Skin epidermis (tissue), 12 donors: ENCODE data around the gene EML6.
"Not testable (repeated sequence)": the region's sequence is repeated elsewhere in the genome, so short reads cannot be mapped to it uniquely, and the experiment has no call there.

Experiments used
- H3K27ac ChIP-seq, 21 experiments: fragments of 200-600 bp; sonication (generic) in 11 of 21; one replicate each; pipeline ENCODE4 v1.5.0; 2020; ENCODE audit warnings: mild to moderate bottlenecking in 3 of 21, inconsistent platforms in 2 of 21, moderate library complexity in 2 of 21
- H3K4me3 ChIP-seq, 7 experiments: fragments of 200-600 bp; sonication (generic) in 2 of 7; one replicate each; pipeline ENCODE4 v1.5.0; 2020; ENCODE audit warnings: inconsistent platforms in 2 of 7, mild to moderate bottlenecking in 2 of 7, moderate library complexity in 1 of 7

Gene EML6

DNA sequence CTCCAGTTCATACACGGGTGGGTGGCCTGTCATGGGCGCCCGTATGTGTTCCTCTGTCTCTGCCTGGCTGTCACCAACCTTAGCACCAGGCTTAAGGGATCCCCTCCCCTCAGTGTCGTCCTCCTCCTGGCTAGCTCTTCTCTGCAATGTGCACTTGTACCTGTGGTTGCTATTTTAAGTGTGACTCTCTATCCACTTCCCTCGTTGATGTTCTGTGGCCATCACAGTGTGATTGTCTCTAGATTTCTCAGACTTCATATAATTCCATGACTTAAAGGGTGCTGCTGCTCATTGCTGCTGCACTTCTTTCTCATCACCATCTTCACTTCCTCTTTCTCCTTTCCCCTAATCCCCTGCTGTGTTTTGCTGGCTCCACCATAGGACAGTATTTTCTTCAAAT is 143.4 kb downstream of the EML6 start:
- no peak overlapping the region for H3K27ac ChIP-seq
- no peak overlapping the region for H3K4me3 ChIP-seq

DNA sequence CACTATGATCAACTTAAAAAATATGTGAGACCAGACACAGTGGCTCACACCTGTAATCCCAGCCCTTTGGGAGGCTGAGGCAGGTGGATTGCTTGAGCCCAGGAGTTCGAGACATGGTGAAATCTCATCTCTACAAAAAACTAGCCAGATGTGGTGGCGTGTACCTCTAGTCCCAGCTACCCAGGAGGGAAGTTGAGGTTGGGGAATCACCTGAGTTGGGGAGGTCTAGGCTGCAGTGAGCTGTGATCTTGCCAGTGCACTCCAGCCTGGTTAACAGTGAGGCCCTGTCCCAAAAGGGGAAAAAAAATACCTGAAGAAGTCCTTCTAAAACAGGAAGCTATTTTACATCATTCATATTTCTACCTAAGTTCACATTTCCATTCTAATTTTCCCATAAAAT is 144.0 kb downstream of the EML6 start:
- no peak overlapping the region for H3K27ac ChIP-seq

GRCh38 chr2:54871457-54872107 is 148.1 kb downstream of the EML6 start:
- Histone ChIP-seq H3K4me3 (no peak overlapping the region), H3K27ac (no peak overlapping the region)

More for the DNA sequence above, 144.0 kb downstream of the EML6 start:
- H3K4me3 ChIP-seq, result no peak overlapping the region

GRCh38 chr2:54872780-54873179 is 149.3 kb downstream of the EML6 start:
- Histone ChIP-seq H3K27ac (no peak overlapping the region), H3K4me3 (no peak overlapping the region)

DNA sequence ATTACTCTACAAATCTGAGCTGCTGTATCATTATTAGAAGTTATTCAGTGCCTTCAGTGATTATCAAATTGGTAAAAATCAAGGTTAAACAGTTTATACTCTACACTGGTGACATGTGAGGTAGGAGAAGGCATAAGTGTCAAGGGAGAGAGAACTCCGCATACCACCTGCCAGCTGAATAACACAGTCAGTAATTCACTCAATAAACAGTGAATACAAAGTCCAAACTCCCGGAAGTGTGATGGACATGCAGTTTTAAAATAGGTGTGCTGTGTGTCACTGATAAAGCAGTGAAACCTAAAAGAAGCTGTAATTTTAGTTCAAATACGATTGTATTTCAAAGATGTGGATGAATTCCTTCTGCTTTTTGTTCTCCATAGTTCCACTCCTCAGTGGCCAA is 149.8 kb downstream of the EML6 start:
- not testable (repeated sequence) for H3K4me3 ChIP-seq, H3K27ac ChIP-seq

DNA sequence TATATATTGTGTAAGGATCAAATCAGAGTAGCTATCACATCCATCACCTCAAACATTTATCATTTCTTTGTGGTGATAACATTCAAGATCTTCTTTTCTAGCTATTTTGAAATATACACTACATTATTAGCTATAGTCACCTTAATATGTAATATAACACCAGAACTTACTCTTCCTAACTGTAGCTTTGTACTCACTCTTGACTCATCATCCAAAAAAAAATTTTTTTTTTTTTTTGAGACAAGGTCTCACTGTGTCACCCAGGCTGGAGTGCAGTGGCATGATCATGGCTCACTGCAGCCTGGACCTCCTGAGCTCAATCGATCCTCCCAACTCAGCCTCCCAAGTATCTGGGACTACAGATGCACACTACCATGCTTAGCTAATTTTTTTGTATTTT is 153.3 kb downstream of the EML6 start:
- Histone ChIP-seq H3K4me3 (no peak overlapping the region), H3K27ac (no peak overlapping the region)

DNA sequence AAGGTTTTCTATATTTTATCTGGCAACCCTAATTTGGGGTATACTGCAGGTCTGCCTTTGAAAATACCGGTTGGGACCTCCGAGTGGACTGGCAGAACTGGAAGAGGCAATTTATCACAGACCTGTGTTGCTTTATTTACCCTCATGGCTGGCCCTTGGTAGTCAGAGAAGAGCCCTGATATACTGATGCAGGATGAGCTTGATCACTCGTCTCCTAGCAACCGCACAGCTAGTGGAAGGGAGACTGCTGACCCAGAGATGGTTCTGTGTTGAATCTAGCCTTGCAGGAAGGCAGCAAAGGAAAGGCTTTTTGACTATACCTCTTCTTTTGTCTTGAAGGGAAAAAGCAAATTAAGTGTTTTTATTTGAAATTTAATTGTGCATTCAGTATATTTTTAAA is 154.7 kb downstream of the EML6 start:
- H3K4me3 ChIP-seq, result no peak overlapping the region
- H3K27ac ChIP-seq, result no peak overlapping the region

GRCh38 chr2:54879032-54879431 is 155.6 kb downstream of the EML6 start:
- Histone ChIP-seq H3K4me3 (no peak overlapping the region), H3K27ac (no peak overlapping the region)

DNA sequence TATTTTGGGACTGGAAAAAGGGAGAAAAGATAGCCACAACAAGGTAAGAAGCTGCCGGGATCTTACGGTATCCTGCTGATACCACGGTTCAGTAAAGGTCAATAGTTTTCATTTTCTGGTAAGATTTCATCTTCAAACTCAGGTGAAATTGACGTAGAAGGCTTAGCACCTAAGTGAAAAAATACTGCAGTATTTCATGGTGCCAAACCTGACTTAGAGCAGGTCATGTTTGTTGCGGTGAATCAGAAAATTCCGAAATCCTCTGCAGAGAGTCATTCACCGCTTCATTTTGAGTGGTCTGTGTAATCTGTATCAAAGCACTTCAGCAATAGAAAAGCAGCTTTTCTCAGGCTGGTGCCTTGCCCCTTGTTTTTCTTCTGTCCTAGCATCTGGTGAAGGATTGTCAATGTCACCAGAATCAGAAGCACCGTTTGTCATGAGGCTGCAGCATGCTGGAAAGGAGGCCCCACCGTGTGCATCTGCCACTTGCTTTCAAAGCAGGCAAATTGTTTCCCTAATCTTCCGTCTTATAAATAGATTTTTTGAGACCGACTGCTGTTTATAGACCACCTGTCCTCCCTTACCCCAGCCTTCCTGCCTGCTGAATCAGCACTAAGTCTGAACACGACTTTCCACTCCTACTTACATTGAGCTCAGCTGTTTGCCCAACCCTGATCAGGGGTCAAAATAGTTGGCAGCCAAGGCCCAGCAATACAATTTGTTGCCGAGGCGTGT is 156.3 kb downstream of the EML6 start:
- Histone ChIP-seq H3K27ac (no peak overlapping the region), H3K4me3 (no peak overlapping the region)

- Histone ChIP-seq H3K27ac (no peak overlapping the region), H3K4me3 (no peak overlapping the region)
These were observed 157.0 kb downstream of the EML6 start for GRCh38 chr2:54880428-54880827.

- Histone ChIP-seq H3K4me3 (no peak overlapping the region), H3K27ac (no peak overlapping the region)
These were observed 158.3 kb downstream of the EML6 start for GRCh38 chr2:54881759-54882158.

DNA sequence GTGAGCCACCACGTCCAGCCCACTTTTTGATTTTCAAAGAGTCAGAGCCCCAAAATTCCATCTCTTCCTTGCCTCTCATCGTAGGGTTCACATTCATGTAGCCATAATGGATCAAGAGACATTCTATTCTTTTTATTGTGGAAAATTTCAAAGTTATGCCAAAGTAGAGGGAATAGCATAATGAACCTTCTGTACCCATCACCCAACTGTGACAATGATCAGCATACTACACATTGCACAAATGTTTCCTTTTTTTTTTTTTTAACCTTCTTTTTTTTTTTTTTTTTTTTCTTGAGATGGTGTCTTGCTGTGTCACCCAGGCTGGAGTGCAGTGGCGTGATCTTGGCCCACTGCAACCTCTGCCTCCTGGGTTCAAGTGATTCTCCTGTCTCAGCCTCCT is 162.4 kb downstream of the EML6 start:
- H3K4me3 ChIP-seq, result no peak overlapping the region
- H3K27ac ChIP-seq, result no peak overlapping the region

GRCh38 chr2:54887850-54888545 is 164.5 kb downstream of the EML6 start:
- Histone ChIP-seq H3K27ac (no peak overlapping the region), H3K4me3 (no peak overlapping the region)

GRCh38 chr2:54889053-54889452 is 165.6 kb downstream of the EML6 start:
- Histone ChIP-seq H3K27ac (no peak overlapping the region), H3K4me3 (no peak overlapping the region)

- Histone ChIP-seq H3K4me3 (no peak overlapping the region), H3K27ac (no peak overlapping the region)
These were observed 168.4 kb downstream of the EML6 start for GRCh38 chr2:54891909-54892308.

DNA sequence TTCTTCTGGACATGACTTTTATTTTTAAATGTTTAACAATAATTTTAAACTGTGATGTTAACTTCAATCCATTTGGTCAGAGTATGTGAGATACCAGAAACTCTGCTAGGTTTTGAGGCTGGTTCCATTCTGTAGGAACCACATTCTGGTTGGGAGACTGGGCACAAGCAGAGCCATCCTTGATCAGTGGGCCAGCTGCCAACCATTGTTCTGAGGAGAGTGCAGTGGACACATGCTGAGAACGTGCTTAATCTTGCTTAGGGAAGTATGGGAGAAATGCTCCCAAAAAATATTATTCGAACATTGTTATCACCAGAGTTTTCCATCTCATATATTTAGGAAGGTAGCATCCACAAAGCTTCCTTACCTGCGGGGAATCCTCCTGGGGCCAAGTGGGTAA is 171.0 kb downstream of the EML6 start:
- Histone ChIP-seq H3K27ac (no peak overlapping the region), H3K4me3 (no peak overlapping the region)

DNA sequence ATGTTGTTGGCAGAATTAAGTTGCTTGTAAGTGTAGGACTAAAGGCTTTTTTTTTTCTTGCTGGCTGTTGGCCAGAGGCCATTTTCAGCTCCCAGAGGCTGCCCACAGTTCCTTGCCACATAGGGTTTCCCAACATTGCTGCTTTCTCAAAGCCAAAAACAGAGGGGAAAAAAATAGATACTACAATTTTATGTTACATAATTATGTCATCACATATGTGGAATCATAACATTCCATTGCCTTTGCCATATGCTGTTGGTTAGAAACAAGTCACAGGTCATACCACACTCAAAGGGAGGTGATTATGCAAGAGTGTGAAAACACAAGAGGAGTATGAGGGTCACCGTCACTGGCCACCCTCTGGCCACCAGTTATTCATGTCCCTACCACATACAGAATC is 172.3 kb downstream of the EML6 start:
- no peak overlapping the region for H3K27ac ChIP-seq

GRCh38 chr2:54897420-54898310 is 174.2 kb downstream of the EML6 start:
- H3K27ac ChIP-seq, result no peak overlapping the region
- no peak overlapping the region for H3K4me3 ChIP-seq

More for the DNA sequence above, 172.3 kb downstream of the EML6 start:
- no peak overlapping the region for H3K4me3 ChIP-seq

DNA sequence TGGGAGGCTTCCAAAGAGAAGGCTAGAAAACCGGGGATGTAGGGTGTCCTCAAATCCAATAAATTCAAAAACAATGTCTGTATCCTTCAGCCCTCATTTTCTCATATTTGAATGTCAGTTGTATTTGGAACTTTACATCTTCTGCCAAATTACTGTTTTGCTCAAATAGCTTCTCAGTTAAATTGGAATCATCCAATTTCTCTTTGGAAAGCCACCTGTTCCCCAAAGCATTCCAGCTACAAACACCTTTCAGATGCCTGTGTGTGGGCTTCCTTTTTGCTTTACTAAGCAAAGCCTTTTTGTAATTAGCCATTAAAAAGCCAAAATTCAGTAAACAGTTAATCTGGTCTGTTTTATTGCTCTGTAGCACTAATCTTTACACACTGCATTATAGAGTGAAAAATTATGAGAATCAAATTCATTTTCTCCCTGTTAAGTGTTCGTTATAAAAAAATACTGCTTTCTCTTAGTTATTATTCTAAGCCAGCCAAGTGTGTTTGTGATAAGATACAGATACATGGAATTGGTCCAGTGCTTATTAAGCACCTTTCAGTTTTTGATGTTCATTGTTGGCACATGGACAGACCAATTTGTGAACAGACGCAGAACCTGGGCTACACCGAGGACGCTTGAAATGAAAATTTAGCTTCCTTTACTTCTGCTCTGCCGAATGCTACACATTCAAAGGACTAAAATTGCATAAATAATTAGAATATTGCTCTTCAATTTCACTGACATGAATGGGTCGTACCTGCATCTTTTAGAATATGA is 175.2 kb downstream of the EML6 start:
- Histone ChIP-seq H3K4me3 (no peak overlapping the region), H3K27ac (no peak overlapping the region)
